Measurements from ENCODE around the gene OPCML. TPM values are rescaled to one million over a fixed set of nuclear protein-coding genes. Genes with fewer than 3 reads are reported as not detected.

The OPCML gene
- total RNA-seq, 1 donor from 2014 or later = 0.61 TPM

- no peaks in the 10 kb centered on the region for H3K27me3 Mint-ChIP-seq (ENCODE audit: unreplicated experiment)
- no peak for DNase-seq
- no peaks in the 10 kb centered on the region for H3K36me3 Mint-ChIP-seq (ENCODE audit: unreplicated experiment)
- H3K4me3 Mint-ChIP-seq (ENCODE audit: unreplicated experiment) = no peak overlapping the region
- no peak overlapping the region for H3K27ac Mint-ChIP-seq (ENCODE audit: unreplicated experiment)
- no peak for TF ChIP-seq CTCF (IDR thresholded peaks at IDR 0.05; ENCODE audit: partially characterized antibody, unreplicated experiment)
- peaks cover 6% of the 10 kb centered on the region for H3K4me1 Mint-ChIP-seq (ENCODE audit: low read depth, unreplicated experiment)
- H3K9me3 Mint-ChIP-seq (ENCODE audit: unreplicated experiment) = peaks cover 4% of the 10 kb centered on the region
These were observed 867.1 kb downstream of the OPCML start for GRCh38 chr11:132665205-132665604.

- H3K27me3 Mint-ChIP-seq (ENCODE audit: unreplicated experiment) = no peaks in the 10 kb centered on the region
- H3K36me3 Mint-ChIP-seq (ENCODE audit: unreplicated experiment) = no peaks in the 10 kb centered on the region
- TF ChIP-seq CTCF (IDR thresholded peaks at IDR 0.05; ENCODE audit: partially characterized antibody, unreplicated experiment) = no peak
- peaks cover 4% of the 10 kb centered on the region for H3K9me3 Mint-ChIP-seq (ENCODE audit: unreplicated experiment)
- H3K4me3 Mint-ChIP-seq (ENCODE audit: unreplicated experiment) = no peak overlapping the region
- H3K27ac Mint-ChIP-seq (ENCODE audit: unreplicated experiment) = no peak overlapping the region
- no peaks in the 10 kb centered on the region for H3K4me1 Mint-ChIP-seq (ENCODE audit: low read depth, unreplicated experiment)
- no peak for DNase-seq
These were observed 873.6 kb downstream of the OPCML start for GRCh38 chr11:132658696-132659095.

GRCh38 chr11:132658004-132658403 is 874.3 kb downstream of the OPCML start:
- H3K4me3 Mint-ChIP-seq (ENCODE audit: unreplicated experiment) = no peak overlapping the region
- H3K36me3 Mint-ChIP-seq (ENCODE audit: unreplicated experiment) = no peaks in the 10 kb centered on the region
- DNase-seq = no peak
- H3K27ac Mint-ChIP-seq (ENCODE audit: unreplicated experiment) = no peak overlapping the region
- TF ChIP-seq CTCF (IDR thresholded peaks at IDR 0.05; ENCODE audit: partially characterized antibody, unreplicated experiment) = no peak
- no peaks in the 10 kb centered on the region for H3K27me3 Mint-ChIP-seq (ENCODE audit: unreplicated experiment)
- no peaks in the 10 kb centered on the region for H3K4me1 Mint-ChIP-seq (ENCODE audit: low read depth, unreplicated experiment)
- H3K9me3 Mint-ChIP-seq (ENCODE audit: unreplicated experiment) = peaks cover 4% of the 10 kb centered on the region

- no peak for DNase-seq
- H3K4me1 Mint-ChIP-seq (ENCODE audit: low read depth, unreplicated experiment) = no peaks in the 10 kb centered on the region
These were observed 877.0 kb downstream of the OPCML start for GRCh38 chr11:132655187-132655855.

More at GRCh38 chr11:132655187-132655855, 877.0 kb downstream of the OPCML start:
- H3K4me3 Mint-ChIP-seq (ENCODE audit: unreplicated experiment) = no peak overlapping the region
- no peaks in the 10 kb centered on the region for H3K36me3 Mint-ChIP-seq (ENCODE audit: unreplicated experiment)
- H3K27ac Mint-ChIP-seq (ENCODE audit: unreplicated experiment) = no peak overlapping the region
- no peaks in the 10 kb centered on the region for H3K27me3 Mint-ChIP-seq (ENCODE audit: unreplicated experiment)
- TF ChIP-seq CTCF (IDR thresholded peaks at IDR 0.05; ENCODE audit: partially characterized antibody, unreplicated experiment) = no peak
- peaks cover 4% of the 10 kb centered on the region for H3K9me3 Mint-ChIP-seq (ENCODE audit: unreplicated experiment)
